Activated CD8-positive, alpha-beta T cell treated with anti-CD3 and anti-CD28 coated beads for 36 hours (primary cell): ENCODE data around the gene ACP3. TPM values are rescaled to one million over a fixed set of nuclear protein-coding genes. Genes with fewer than 3 reads are reported as not detected.
"Not testable (repeated sequence)": the region's sequence is repeated elsewhere in the genome, so short reads cannot be mapped to it uniquely, and the experiment has no call there.

Experiments used
- ATAC-seq: fragments of 200-7000 bp; cut with Tn5 transposase; one replicate; pipeline ENCODE4 v1.10.0; 2021; ENCODE audit warnings: mild to moderate bottlenecking, moderate library complexity
- CTCF ChIA-PET: fragments of 350-600 bp; sonication (Branson Sonifier 250); formaldehyde crosslinking; loops from one replicate; lab custom pipeline; 2021; ENCODE audit warnings: antibody characterized with exemption; lab: Charles Lee
- POLR2A ChIA-PET: fragments of 350-600 bp; sonication (Branson Sonifier 250); formaldehyde crosslinking; loops from one replicate; lab custom pipeline; 2021; ENCODE audit warnings: antibody characterized with exemption; lab: Charles Lee
- DNase-seq: peaks from one replicate; pipeline ENCODE4 v3.0.0-alpha.2; 2020
- H3K27ac Mint-ChIP-seq: one replicate; pipeline ENCODE4 v1.8.0; 2021; ENCODE audit warnings: mild to moderate bottlenecking, mixed read lengths
- H3K27me3 Mint-ChIP-seq: one replicate; pipeline ENCODE4 v1.8.0; 2021; ENCODE audit warnings: mixed read lengths
- H3K36me3 Mint-ChIP-seq: one replicate; pipeline ENCODE4 v1.8.0; 2021; ENCODE audit warnings: low read depth, mixed read lengths
- H3K4me1 Mint-ChIP-seq: one replicate; pipeline ENCODE4 v1.8.0; 2021; ENCODE audit warnings: low read depth, mixed read lengths
- H3K4me3 Mint-ChIP-seq: one replicate; pipeline ENCODE4 v1.8.0; 2021; ENCODE audit warnings: mild to moderate bottlenecking, moderate library complexity, mixed read lengths
- H3K9me3 Mint-ChIP-seq: one replicate; pipeline ENCODE4 v1.8.0; 2021; ENCODE audit warnings: mixed read lengths
- CTCF ChIP-seq: fragments of 200-600 bp; IDR thresholded peaks from one replicate; pipeline ENCODE4 v1.8.0; 2022; ENCODE audit warnings: antibody characterized with exemption, mild to moderate bottlenecking
- intact Hi-C: fragments of 100-400 bp; cut with micrococcal nuclease; formaldehyde crosslinking; loops from one replicate; pipeline ENCODE4 v1.10.0; 2022
- total RNA-seq, 2 experiments: library from RNA; stranded (reverse); gene quantifications; one replicate each; pipeline ENCODE4 v1.2.3, GENCODE V29; 2021

Gene ACP3
- total RNA-seq, 2 experiments from 2014 or later = not detected

GRCh38 chr3:132293251-132293650 is 24.0 kb upstream of the ACP3 start:
- no peak overlapping the region for H3K27ac Mint-ChIP-seq
- no peak for TF ChIP-seq CTCF
- CTCF ChIA-PET = no interaction called here

GRCh38 chr3:132294906-132295305 is 22.3 kb upstream of the ACP3 start:
- H3K36me3 Mint-ChIP-seq = no peaks in the 10 kb centered on the region

More at GRCh38 chr3:132293251-132293650, 24.0 kb upstream of the ACP3 start:
- H3K27me3 Mint-ChIP-seq = peaks cover 2% of the 10 kb centered on the region
- H3K4me3 Mint-ChIP-seq = no peak overlapping the region
- intact Hi-C loops = no loop called here
- H3K36me3 Mint-ChIP-seq = no peaks in the 10 kb centered on the region
- no peak for ATAC-seq
- H3K9me3 Mint-ChIP-seq = no peaks in the 10 kb centered on the region
- no peak for DNase-seq
- no peaks in the 10 kb centered on the region for H3K4me1 Mint-ChIP-seq
- POLR2A ChIA-PET = no interaction called here

GRCh38 chr3:132303336-132304201 is 13.6 kb upstream of the ACP3 start:
- H3K36me3 Mint-ChIP-seq, POLR2A ChIA-PET, H3K27me3 Mint-ChIP-seq, CTCF ChIA-PET, intact Hi-C loops, H3K4me3 Mint-ChIP-seq, H3K27ac Mint-ChIP-seq, DNase-seq, H3K9me3 Mint-ChIP-seq, ATAC-seq, H3K4me1 Mint-ChIP-seq: not testable (repeated sequence)

More at GRCh38 chr3:132294906-132295305, 22.3 kb upstream of the ACP3 start:
- ChIA-PET POLR2A (no interaction called here), CTCF (no interaction called here)
- H3K4me1 Mint-ChIP-seq = no peaks in the 10 kb centered on the region
- no peak overlapping the region for H3K27ac Mint-ChIP-seq
- DNase-seq (no peak), ATAC-seq (no peak)
- H3K9me3 Mint-ChIP-seq = no peaks in the 10 kb centered on the region
- intact Hi-C loops = no loop called here
- no peak for TF ChIP-seq CTCF
- no peak overlapping the region for H3K4me3 Mint-ChIP-seq
- H3K27me3 Mint-ChIP-seq = peaks cover 2% of the 10 kb centered on the region

- H3K36me3 Mint-ChIP-seq, H3K27me3 Mint-ChIP-seq, CTCF ChIA-PET, H3K4me1 Mint-ChIP-seq, H3K27ac Mint-ChIP-seq, ATAC-seq, intact Hi-C loops, H3K4me3 Mint-ChIP-seq, H3K9me3 Mint-ChIP-seq, DNase-seq, POLR2A ChIA-PET: not testable (repeated sequence)
These were observed 12.9 kb upstream of the ACP3 start for GRCh38 chr3:132304351-132304750.

- POLR2A ChIA-PET, ATAC-seq, H3K4me3 Mint-ChIP-seq, H3K9me3 Mint-ChIP-seq, intact Hi-C loops, H3K27ac Mint-ChIP-seq, H3K4me1 Mint-ChIP-seq, H3K36me3 Mint-ChIP-seq, H3K27me3 Mint-ChIP-seq, DNase-seq: not testable (repeated sequence)
- CTCF ChIA-PET = interaction anchor here (1.4 kb wide), 1 partner anchor 89 kb away, joined by 3 read pairs; no protein-coding TSS in a partner anchor
These were observed 7.2 kb upstream of the ACP3 start for GRCh38 chr3:132310057-132310456.

GRCh38 chr3:132311316-132311715 is 5.9 kb upstream of the ACP3 start:
- Mint-ChIP-seq H3K4me3 (no peak overlapping the region), H3K27me3 (no peaks in the 10 kb centered on the region), H3K36me3 (no peaks in the 10 kb centered on the region), H3K9me3 (no peaks in the 10 kb centered on the region), H3K27ac (no peak overlapping the region), H3K4me1 (no peaks in the 10 kb centered on the region)
- CTCF ChIA-PET = interaction anchor here (1.4 kb wide), 1 partner anchor 88 kb away, joined by 3 read pairs; no protein-coding TSS in a partner anchor
- intact Hi-C loops = no loop called here
- ATAC-seq (no peak), DNase-seq (no peak)
- POLR2A ChIA-PET = no interaction called here
- no peak for TF ChIP-seq CTCF
